ENCODE measurements around the gene TRNP1.

The TRNP1 gene

GRCh38 chr1:26976621-26977510, 16.6 kb upstream of the TRNP1 start:
- no peaks in the 10 kb centered on the region for H3K36me3 Mint-ChIP-seq (ENCODE audit: low read depth)
- H3K27me3 Mint-ChIP-seq (ENCODE audit: low read depth), result peaks cover 3% of the 10 kb centered on the region
- no peak for TF ChIP-seq CTCF (IDR thresholded peaks at IDR 0.05; ENCODE audit: unreplicated experiment in 3 of 3)
- H3K27ac Mint-ChIP-seq, result no peak overlapping the region
- peaks cover 8% of the 10 kb centered on the region for H3K4me1 Mint-ChIP-seq
- no peak overlapping the region for H3K4me3 Mint-ChIP-seq
- H3K9me3 Mint-ChIP-seq, result no peaks in the 10 kb centered on the region

- no peaks in the 10 kb centered on the region for H3K4me1 Mint-ChIP-seq
- peaks cover 15% of the 10 kb centered on the region for H3K27me3 Mint-ChIP-seq (ENCODE audit: low read depth)
- H3K27ac Mint-ChIP-seq, result no peak overlapping the region
- no peaks in the 10 kb centered on the region for H3K9me3 Mint-ChIP-seq
- no peak overlapping the region for H3K4me3 Mint-ChIP-seq
- TF ChIP-seq CTCF (IDR thresholded peaks at IDR 0.05; ENCODE audit: unreplicated experiment in 3 of 3), result no peak
- H3K36me3 Mint-ChIP-seq (ENCODE audit: low read depth), result no peaks in the 10 kb centered on the region
Measured at GRCh38 chr1:26978901-26979300, 14.6 kb upstream of the TRNP1 start.

- H3K27me3 Mint-ChIP-seq (ENCODE audit: low read depth), result peaks cover 28% of the 10 kb centered on the region
- H3K9me3 Mint-ChIP-seq, result no peaks in the 10 kb centered on the region
- H3K36me3 Mint-ChIP-seq (ENCODE audit: low read depth), result no peaks in the 10 kb centered on the region
- H3K27ac Mint-ChIP-seq, result no peak overlapping the region
- H3K4me1 Mint-ChIP-seq, result no peaks in the 10 kb centered on the region
- no peak overlapping the region for H3K4me3 Mint-ChIP-seq
- TF ChIP-seq CTCF (IDR thresholded peaks at IDR 0.05; ENCODE audit: unreplicated experiment in 3 of 3), result no peak
Measured at GRCh38 chr1:26981146-26981846, 12.2 kb upstream of the TRNP1 start.

GRCh38 chr1:26983863-26984262, 9.6 kb upstream of the TRNP1 start:
- no peaks in the 10 kb centered on the region for H3K36me3 Mint-ChIP-seq (ENCODE audit: low read depth)
- H3K27me3 Mint-ChIP-seq (ENCODE audit: low read depth), result peaks cover 39% of the 10 kb centered on the region
- no peak overlapping the region for H3K27ac Mint-ChIP-seq
- H3K4me1 Mint-ChIP-seq, result no peaks in the 10 kb centered on the region
- no peak overlapping the region for H3K4me3 Mint-ChIP-seq
- no peaks in the 10 kb centered on the region for H3K9me3 Mint-ChIP-seq
- no peak for TF ChIP-seq CTCF (IDR thresholded peaks at IDR 0.05; ENCODE audit: unreplicated experiment in 3 of 3)

- Mint-ChIP-seq H3K27ac (no peak overlapping the region), H3K9me3 (no peaks in the 10 kb centered on the region), H3K4me1 (no peaks in the 10 kb centered on the region), H3K4me3 (no peak overlapping the region), H3K27me3 (ENCODE audit: low read depth) (peaks cover 41% of the 10 kb centered on the region), H3K36me3 (ENCODE audit: low read depth) (no peaks in the 10 kb centered on the region)
- no peak for TF ChIP-seq CTCF (IDR thresholded peaks at IDR 0.05; ENCODE audit: unreplicated experiment in 3 of 3)
Measured at GRCh38 chr1:26984291-26984690, 9.2 kb upstream of the TRNP1 start.
